ENCODE results near the gene OSM. TPM values are rescaled to one million over a fixed set of nuclear protein-coding genes. Genes with fewer than 3 reads are reported as not detected.
A peak's percentile ranks its signal among the peaks of the same experiment; 100 is the strongest.

OSM gene
- total RNA-seq, 1 donor from 2014 or later = not detected

GRCh38 chr22:30246814-30247376 lies 19.8 kb downstream of the OSM start:
- Mint-ChIP-seq H3K27ac (peak overlapping the region; percentile 83), H3K36me3 (peaks cover 12% of the 10 kb centered on the region), H3K4me3 (peak overlapping the region; percentile 68), H3K27me3 (ENCODE audit: low read depth) (no peaks in the 10 kb centered on the region), H3K9me3 (no peaks in the 10 kb centered on the region), H3K4me1 (peaks cover 44% of the 10 kb centered on the region)
- TF ChIP-seq, protein P1, sequence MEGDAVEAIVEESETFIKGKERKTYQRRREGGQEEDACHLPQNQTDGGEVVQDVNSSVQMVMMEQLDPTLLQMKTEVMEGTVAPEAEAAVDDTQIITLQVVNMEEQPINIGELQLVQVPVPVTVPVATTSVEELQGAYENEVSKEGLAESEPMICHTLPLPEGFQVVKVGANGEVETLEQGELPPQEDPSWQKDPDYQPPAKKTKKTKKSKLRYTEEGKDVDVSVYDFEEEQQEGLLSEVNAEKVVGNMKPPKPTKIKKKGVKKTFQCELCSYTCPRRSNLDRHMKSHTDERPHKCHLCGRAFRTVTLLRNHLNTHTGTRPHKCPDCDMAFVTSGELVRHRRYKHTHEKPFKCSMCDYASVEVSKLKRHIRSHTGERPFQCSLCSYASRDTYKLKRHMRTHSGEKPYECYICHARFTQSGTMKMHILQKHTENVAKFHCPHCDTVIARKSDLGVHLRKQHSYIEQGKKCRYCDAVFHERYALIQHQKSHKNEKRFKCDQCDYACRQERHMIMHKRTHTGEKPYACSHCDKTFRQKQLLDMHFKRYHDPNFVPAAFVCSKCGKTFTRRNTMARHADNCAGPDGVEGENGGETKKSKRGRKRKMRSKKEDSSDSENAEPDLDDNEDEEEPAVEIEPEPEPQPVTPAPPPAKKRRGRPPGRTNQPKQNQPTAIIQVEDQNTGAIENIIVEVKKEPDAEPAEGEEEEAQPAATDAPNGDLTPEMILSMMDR (IDR thresholded peaks at IDR 0.05; ENCODE audit: unreplicated experiment) = no peak
- DNase-seq (ENCODE audit: low spot score in 2 of 2, unreplicated experiment in 2 of 2) = no peak

GRCh38 chr22:30245985-30246813 lies 20.5 kb downstream of the OSM start, which contains the start of gene LIF:
TSS of gene LIF (minus strand) at chr22:30246759. CDS start at chr22:30246695, 64 bp downstream.
- Mint-ChIP-seq H3K27me3 (ENCODE audit: low read depth) (no peaks in the 10 kb centered on the region), H3K4me1 (peaks cover 46% of the 10 kb centered on the region), H3K27ac (peak within 1 kb of the TSS; percentile 91), H3K36me3 (peaks cover 12% of the 10 kb centered on the region), H3K4me3 (peak within 1 kb of the TSS; percentile 89), H3K9me3 (no peaks in the 10 kb centered on the region)
- peak in 1 of 2 experiments; percentile 55 for DNase-seq (ENCODE audit: low spot score in 2 of 2, unreplicated experiment in 2 of 2)
- TF ChIP-seq, protein P1 (IDR thresholded peaks at IDR 0.05; ENCODE audit: unreplicated experiment) = no peak

DNA sequence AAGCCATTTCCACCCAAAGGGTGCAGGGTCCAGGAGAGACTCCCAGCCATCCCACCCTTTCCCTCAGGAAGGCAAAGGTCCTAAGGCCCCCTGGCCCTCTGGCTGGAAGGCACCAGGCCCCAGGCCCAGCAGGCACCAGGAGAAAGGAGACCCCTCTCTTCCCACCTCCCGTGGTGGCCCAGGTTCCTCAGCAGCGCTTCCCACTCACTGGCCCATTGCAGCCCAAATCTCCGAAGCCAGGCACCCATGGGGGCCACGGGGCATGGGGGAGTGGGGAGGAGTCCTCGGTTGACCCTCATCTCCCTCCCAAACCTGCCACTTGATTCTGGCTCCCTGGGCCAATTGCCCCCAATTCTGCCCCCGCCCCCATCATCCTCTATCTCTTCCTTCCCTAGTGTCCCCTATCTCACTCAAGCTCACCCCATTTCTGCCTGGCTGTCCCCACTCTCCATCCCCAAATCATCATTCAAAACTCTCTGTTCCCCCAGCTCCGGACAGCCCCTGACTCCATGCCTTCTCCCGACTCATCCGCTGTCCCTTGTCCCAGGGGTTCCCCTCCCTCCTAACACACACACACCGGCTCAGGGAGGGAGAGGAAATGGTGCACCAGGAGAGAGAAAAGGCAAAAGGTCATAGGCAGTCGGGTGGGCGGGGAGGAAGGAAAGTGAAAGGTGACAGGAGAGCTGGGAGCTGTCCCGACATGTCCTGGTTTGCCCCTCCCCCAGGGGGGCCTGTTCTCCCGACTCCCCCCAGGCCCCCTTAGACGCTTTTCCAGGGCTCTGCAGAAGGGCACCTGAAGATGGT lies 21.3 kb downstream of the OSM start:
- peaks cover 12% of the 10 kb centered on the region for H3K36me3 Mint-ChIP-seq
- H3K27me3 Mint-ChIP-seq (ENCODE audit: low read depth) = no peaks in the 10 kb centered on the region
- TF ChIP-seq, protein P1 (IDR thresholded peaks at IDR 0.05; ENCODE audit: unreplicated experiment) = no peak
- H3K27ac Mint-ChIP-seq = peak overlapping the region; percentile 84
- H3K9me3 Mint-ChIP-seq = no peaks in the 10 kb centered on the region
- no peak for DNase-seq (ENCODE audit: low spot score in 2 of 2, unreplicated experiment in 2 of 2)
- peak overlapping the region; percentile 89 for H3K4me3 Mint-ChIP-seq
- peaks cover 51% of the 10 kb centered on the region for H3K4me1 Mint-ChIP-seq

DNA sequence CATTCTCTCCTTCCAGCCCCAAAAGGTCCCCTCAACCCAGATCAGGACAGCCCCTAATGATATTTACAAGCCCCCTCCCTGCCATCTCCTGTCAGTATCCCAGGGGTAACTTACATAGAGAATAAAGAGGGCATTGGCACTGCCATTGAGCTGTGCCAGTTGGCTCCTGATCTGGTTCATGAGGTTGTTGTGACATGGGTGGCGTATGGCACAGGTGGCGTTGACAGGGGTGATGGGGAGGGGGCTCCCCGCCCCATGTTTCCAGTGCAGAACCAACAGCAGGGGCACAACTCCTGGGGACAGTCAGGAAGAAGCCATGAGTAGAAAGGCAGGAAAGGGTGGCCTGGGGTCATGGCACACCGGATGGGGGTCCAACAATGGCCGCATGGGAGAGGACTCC lies 22.0 kb downstream of the OSM start:
- Mint-ChIP-seq H3K4me1 (peaks cover 50% of the 10 kb centered on the region), H3K4me3 (peak overlapping the region; percentile 89), H3K9me3 (no peaks in the 10 kb centered on the region), H3K27ac (no peak overlapping the region), H3K27me3 (ENCODE audit: low read depth) (no peaks in the 10 kb centered on the region), H3K36me3 (peaks cover 12% of the 10 kb centered on the region)
- TF ChIP-seq, protein P1 (IDR thresholded peaks at IDR 0.05; ENCODE audit: unreplicated experiment) = no peak
- DNase-seq (ENCODE audit: low spot score in 2 of 2, unreplicated experiment in 2 of 2) = no peak

GRCh38 chr22:30244066-30244465 lies 22.6 kb downstream of the OSM start:
- H3K4me1 Mint-ChIP-seq = peaks cover 49% of the 10 kb centered on the region
- H3K36me3 Mint-ChIP-seq = peaks cover 12% of the 10 kb centered on the region
- no peaks in the 10 kb centered on the region for H3K27me3 Mint-ChIP-seq (ENCODE audit: low read depth)
- no peaks in the 10 kb centered on the region for H3K9me3 Mint-ChIP-seq
- TF ChIP-seq, protein P1 (IDR thresholded peaks at IDR 0.05; ENCODE audit: unreplicated experiment) = no peak
- no peak overlapping the region for H3K27ac Mint-ChIP-seq
- DNase-seq (ENCODE audit: low spot score in 2 of 2, unreplicated experiment in 2 of 2) = no peak
- no peak overlapping the region for H3K4me3 Mint-ChIP-seq
